ENCODE results near the gene VSTM2L.

- TF ChIP-seq POLR2AphosphoS5 (IDR thresholded peaks at IDR 0.05; ENCODE audit: low read depth, low read length) = no peak
- TF ChIP-seq POLR2A (IDR thresholded peaks at IDR 0.05; ENCODE audit: low read depth, low read length) = no peak
- TF ChIP-seq TAF1 (IDR thresholded peaks at IDR 0.05; ENCODE audit: borderline replicate concordance, low read depth, low read length) = no peak
Measured at GRCh38 chr20:37945091-37945547, 42.2 kb downstream of the VSTM2L start.

Measured in GM12892 (cell line).